H1 (cell line): ENCODE data around the gene PRKN.

ENCODE experiments used
- ASH2L ChIP-seq: fragments of 200-600, 300-600 bp; sonication (generic); IDR thresholded peaks from one replicate; pipeline ENCODE4 v1.7.1; 2017; ENCODE audit warnings: low read length
- POLR2AphosphoS5 ChIP-seq: IDR thresholded peaks from 2 replicates; pipeline ENCODE4 v1.6.1; 2011; ENCODE audit warnings: low read depth, low read length
- SP4 ChIP-seq: IDR thresholded peaks from 2 replicates; pipeline ENCODE4 v1.6.1; 2012; ENCODE audit warnings: low read length, inconsistent platforms
- TAF1 ChIP-seq: IDR thresholded peaks from 2 replicates; pipeline ENCODE4 v1.6.1; 2011; ENCODE audit warnings: mild to moderate bottlenecking, low read depth, low read length
- TF ChIP-seq, protein P1 (sequence below), 3 experiments: IDR thresholded peaks; 1 replicate in 2 of 3; 2 replicates in 1 of 3; pipeline versions ENCODE4 v1.5.1 to v1.6.1; 2011; ENCODE audit warnings: low read length in 3 of 3, mild to moderate bottlenecking in 3 of 3, inconsistent platforms in 2 of 3, low read depth in 1 of 3, moderate library complexity in 1 of 3; ENCODE audit not compliant: insufficient read depth in 1 of 3; ENCODE audit errors: control extremely low read depth in 1 of 3

DNA sequence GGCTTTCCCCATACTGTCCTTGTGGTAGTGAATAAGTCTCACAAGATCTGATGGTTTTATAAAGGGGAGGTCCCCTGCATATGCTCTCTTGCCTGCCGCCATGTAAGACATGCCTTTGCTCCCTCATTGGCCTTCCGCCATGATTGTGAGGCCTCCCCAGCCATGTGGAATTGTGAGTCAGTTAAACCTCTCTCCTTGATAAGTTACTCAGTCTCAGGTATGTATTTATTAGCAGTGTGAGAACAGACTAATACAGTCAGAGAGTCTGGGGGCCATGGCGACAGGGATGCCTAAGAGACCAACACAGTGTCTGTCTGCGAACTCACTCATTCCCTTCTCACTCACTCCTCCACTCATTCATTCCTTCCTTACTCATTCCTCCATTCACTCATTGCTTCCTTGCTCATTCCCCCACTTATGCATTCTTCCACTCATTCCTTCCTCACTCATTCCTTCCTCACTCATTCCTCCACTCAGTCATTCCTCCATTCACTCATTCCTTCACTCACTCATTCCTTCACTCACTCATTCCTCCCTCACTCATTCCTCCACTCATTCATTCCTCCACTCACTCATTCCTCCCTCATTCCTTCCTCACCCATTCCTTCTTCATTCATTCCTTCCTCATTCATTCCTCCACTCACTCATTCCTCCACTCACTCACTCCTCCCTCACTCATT lies 1316.2 kb downstream of the PRKN start:
- no peak for TF ChIP-seq TAF1
- no peak for TF ChIP-seq ASH2L
- TF ChIP-seq POLR2AphosphoS5 = no peak
- TF ChIP-seq, protein P1, sequence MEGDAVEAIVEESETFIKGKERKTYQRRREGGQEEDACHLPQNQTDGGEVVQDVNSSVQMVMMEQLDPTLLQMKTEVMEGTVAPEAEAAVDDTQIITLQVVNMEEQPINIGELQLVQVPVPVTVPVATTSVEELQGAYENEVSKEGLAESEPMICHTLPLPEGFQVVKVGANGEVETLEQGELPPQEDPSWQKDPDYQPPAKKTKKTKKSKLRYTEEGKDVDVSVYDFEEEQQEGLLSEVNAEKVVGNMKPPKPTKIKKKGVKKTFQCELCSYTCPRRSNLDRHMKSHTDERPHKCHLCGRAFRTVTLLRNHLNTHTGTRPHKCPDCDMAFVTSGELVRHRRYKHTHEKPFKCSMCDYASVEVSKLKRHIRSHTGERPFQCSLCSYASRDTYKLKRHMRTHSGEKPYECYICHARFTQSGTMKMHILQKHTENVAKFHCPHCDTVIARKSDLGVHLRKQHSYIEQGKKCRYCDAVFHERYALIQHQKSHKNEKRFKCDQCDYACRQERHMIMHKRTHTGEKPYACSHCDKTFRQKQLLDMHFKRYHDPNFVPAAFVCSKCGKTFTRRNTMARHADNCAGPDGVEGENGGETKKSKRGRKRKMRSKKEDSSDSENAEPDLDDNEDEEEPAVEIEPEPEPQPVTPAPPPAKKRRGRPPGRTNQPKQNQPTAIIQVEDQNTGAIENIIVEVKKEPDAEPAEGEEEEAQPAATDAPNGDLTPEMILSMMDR (IDR thresholded peaks at IDR 0.05; ENCODE audit: control extremely low read depth in 1 of 3, insufficient read depth in 1 of 3, low read depth in 1 of 3, low read length in 3 of 3) = no peak
- no peak for TF ChIP-seq SP4
